NCI-H345 treated with DMSO at 0.1 percent for 48 hours (cell line): ENCODE data around the gene ADGRV1.

Source experiments
- DNase-seq: peaks from one replicate; lab custom pipeline; 2025; ENCODE audit not compliant: unreplicated experiment; lab: John Stamatoyannopoulos, UW

Gene ADGRV1

DNA sequence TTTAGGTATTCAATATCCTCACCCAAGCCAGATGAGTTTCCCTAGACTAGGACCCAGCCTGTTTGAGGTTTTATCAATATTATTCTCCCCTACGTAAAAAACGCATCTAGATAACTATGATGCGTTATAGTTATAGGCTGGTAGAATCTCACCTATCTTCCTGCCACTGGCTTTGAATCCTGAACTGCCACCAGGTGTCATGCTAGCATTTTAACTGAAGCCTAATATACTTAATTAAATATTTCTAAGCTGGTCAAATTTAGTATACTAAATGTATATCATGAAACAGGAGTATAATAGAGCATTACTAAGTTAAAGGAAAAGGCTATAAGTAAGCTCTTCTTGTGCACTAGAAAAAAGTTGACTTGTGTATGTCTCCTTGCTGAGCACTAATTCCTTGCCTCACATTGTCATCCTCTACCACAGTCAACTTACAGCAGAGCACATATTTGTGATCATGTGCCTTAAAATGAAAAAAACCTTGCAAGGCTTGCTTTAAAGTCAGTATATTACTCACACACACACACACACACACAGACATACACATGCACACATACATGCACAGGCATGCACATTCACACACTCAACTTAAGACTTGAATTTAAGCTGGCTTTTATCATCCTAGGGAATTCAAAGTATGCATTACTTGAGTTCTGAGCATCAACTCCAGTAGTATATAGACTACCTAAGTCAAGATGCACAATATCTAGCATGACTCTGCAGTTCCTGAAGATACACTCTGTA lies 303.4 kb downstream of the ADGRV1 start:
- DNase-seq: no peak

DNA sequence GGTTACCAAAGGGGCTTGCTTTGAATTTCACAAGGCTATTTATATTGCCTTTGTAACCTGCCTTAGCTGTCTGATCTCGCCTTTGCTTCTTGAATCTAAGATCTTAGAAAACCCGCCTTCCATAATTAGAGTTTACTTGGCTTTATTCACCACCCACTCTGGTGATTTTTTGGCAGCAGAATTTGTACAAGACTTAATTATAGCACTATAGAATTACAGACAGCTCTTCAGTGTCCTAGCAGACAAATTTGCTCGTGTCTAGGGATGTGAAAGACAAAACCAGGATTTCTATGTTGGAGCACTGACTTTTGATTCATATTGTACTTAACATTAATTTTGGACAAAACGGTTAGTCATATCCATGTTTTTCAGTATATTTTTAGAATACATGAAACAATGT lies 306.6 kb downstream of the ADGRV1 start:
- no peak for DNase-seq

DNA sequence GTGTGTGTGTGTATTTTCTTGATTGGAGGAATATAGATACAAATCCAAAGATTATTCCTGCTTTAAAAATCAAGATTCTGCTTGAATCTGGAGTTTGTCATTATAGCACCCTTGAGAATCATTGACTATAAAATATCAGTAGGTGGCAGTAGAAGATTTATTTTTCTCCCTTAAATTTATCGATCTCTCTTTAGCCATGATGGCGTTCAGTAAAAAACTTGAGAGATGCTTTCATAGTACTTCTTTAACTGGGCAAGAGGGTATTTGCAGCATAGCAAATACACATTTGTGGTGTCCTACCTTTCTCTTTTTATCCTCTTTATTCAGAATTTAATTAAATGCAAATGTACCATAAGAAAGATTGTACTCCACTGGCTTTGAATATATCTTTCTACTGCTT lies 307.7 kb downstream of the ADGRV1 start:
- peak; percentile 72 for DNase-seq

DNA sequence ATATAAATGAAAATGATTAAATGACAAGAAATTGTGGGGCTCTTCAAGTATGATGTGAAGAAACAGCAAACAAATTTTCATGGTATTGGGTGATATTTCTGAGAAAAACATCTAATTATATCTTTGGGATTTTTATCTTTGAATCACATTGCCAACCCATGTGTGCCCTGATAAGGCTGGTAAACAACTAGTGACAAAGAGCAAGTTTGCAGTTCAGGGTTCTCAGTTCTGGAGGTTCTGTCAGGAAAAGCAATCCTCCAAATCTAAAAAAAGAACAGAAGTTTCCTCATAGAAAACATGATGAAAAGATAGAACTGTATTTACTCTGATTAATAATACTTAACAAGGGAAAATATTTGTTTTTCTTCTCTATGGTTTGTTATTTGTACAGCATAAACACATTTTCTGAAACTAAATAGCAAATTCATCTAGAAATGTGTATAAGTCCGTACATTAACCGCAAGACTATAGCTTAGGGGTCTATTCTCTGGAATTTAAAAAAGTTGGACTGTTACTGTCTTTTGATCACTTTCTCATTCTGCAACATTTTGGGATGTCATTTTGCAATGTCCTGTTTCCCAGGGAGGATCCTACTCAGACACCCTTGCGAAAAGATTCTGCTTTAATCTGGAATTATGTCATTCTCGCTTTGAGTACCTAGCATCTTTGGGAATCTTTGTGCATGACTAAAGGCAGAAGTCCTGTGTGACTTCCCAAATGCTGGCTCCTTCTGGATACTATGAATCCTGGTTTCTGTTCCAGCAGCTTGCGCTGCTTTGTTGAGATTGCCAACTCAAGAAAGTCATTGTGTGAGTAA lies 308.5 kb downstream of the ADGRV1 start:
- no peak for DNase-seq

DNA sequence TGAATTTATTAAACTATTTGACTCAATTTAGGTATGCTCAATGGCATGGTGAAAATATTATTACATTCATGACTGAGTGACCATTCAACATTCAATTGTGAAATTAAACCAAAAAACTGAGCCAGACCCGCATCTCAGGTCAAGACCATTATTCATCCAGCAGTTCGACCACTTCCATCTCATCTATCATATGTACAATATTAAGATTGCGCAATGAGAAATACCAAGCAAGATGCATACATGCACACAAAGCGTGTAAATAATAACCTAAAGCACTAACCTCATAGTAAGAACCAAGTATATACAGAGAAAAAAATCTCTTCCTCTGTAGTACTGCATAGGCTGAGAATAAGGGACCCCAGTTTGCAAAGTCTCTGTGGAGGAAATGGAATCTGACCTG lies 310.2 kb downstream of the ADGRV1 start:
- DNase-seq: no peak

DNA sequence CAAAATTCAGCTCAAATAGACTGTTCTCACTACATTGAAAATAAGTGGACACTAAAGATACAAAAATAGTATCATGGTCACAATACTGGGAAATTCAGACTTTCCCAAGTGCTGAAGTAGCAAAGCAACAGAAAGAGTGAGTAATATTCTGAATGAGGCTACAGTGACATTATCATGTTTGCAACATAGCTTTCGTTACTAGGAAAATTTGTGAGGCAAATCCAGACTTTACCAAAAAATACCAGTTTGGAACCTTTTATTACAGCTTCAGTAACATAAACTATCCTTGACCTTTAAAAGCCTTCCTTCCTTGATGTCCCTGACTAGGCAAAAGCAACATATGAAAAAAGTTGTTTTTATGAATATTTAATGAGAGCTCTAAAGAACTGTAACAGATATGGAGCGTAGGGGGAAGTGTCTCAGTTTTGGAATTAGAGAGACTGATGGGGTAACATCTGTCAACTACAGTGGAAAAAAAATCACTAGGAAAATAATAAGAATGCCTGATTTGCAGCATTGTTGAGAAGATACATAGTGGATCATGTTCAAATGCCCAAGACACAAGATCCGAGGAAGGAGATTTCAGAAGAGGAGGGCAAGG lies 312.9 kb downstream of the ADGRV1 start:
- DNase-seq: no peak

DNA sequence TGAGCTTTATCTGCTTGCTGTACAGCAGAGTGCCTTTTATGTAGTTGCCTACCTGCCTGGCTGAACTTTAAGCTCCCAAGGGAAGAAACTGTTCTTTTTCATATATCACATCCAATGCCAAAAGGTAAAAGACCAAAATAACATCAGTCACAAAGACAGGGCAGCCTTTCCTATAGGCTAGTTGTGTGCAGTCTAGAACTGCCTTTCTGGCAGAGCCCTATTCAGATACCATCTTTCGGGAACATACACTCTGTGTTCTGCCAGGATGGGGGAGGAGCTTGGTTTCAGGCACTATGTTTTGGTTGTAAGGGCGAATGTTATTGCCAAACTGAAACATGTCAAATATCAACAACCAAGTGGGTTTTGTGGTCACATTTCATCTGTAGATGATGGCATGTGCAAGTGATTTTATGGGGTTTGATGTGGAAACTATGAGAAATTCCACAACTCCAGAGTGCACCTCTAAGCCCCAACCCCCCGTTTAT lies 314.5 kb downstream of the ADGRV1 start:
- DNase-seq: no peak

DNA sequence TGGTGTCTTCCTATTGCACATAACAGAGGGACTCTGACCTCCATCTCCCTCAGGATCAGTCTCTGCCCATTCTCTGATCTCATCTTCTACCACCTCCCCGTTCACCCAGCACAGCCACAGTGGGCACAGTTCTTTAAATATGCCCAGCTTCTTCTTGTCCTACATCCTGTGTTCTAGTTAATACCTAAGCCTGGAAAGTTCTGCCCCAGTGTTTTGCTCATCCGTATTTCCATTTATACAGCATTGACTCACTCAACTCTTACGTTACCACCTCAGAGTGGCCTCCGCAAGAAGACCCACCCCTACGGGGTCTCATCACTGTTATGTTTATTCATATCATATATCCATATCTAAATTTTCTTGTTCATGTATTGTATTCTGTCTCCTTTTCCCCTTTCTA lies 315.5 kb downstream of the ADGRV1 start:
- DNase-seq: no peak

DNA sequence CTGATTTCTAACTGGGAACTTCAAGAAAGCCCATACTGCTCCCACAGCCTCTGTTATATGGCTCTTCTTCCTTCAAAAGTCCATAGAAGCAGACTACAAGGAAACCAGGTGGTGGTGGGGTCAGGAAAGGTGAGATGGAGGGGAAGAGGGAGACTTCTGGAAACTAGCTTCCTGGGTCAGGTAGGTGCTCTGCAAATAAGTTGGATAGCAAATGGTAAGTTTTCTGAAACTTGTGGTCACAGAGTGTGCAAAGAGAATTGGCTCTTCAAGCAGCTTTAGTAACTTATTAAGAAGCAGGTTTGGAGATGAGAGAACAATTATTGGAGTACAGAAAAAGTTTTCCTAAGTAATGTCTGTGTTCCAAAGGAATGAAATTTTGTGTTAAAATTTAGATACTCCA lies 316.9 kb downstream of the ADGRV1 start:
- DNase-seq: no peak

DNA sequence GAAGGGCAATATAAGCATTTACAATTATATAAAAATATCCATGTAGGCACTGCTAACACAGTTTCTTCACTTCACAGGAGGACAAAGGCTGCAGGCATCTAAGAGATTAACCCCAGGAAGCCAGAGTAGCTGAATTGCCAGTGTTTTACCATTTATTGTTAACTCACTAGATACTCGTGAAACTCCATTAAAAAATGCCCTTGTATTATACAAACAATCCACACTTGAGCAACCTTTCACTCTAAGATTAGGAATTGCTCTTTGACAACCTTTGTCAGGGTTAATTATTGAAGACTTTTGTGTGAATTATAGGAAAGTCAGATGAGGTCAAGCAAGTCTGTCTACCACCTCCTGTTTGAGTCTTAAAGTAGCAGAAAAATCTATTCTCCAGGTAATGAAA lies 317.8 kb downstream of the ADGRV1 start:
- DNase-seq: no peak

DNA sequence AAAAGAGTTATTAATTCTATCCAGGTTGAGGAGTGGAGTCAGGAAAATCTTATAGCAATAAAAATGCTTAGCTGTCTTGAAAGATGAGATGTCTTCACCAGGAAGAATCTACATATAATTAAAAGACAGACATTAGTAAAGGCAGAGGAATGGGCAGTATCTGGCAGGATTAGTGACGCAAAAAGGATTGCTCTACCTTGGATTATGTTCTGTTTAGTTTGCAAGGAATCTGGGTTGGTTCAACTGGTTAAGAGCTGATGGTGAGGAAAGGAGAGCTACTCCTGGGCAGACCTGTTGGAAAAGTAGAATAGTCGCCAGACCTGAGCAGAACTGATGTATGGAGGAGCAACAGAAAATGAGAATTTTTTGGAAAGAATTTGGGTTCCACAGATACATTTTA lies 318.5 kb downstream of the ADGRV1 start:
- DNase-seq: no peak

DNA sequence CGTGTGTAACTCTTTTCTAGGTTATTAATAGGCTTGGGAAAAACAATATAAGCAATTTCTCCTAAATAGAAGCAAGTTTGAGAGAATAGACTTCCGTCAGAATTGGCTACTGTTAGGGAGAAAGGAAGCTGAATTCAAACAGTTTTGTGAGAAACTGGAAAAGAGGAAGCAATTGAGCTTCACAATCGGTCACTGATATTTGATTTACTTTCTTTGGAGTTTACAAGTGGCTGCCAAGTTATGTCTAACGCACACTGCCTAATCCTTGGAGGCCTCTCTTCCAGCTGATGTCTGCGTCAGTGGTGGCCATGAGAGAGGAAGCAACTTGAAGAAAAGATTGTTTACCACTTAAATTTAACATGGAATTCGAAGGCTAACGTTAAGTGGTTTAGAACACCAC lies 319.5 kb downstream of the ADGRV1 start:
- DNase-seq: no peak

DNA sequence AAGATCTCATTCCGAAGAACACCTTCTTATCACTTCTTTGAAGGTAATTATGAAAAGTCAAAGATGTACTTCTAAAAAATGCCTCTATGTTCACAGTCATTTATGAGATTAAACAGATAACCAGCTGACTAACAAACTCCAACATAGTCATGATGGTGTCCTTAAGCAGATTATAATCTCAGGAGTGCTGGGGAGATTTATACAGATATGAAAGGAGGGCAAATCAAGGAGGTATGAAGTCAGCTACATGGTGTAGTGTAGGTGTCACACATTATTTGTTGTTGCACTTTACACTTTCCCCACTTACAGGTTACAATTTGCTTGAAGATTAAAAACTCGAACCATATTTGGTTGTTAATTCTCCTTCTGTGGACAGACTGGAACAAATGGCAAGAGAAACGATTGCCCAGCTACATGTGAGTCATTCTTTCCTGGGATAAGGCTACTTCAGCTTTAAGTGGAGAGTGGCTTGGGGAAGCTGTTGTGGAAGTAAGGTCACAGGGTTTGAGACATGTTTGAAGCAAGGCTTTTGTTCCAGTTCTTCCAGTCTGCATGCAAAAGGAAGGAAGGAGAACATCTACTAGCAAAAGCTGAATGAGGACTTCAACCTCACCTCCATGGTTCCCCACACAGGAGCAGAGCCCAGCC lies 320.1 kb downstream of the ADGRV1 start:
- no peak for DNase-seq

DNA sequence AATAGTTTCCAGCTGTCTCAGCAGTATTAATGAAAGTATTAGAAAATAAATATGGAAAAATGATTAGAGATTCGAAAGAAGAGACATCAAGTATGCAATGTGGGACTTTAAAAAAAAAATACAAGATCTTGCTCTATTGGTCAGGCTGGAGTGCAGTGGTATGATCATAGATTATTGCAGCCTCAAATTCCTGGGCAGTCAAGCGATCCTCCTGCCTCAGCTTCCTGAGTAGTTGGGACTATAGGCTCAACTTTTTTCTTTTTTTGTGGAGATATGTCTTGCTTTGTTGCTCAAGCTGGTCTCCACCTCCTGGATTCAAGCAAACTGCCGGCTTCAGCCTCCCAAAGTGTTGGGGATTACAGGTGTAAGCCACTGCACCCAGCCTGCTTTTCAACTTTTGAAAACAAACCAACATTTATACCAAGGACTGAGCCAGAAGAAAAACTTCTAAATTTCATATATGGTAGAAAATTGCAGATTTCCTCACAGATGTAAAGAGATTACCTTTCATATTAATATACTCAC lies 323.1 kb downstream of the ADGRV1 start:
- no peak for DNase-seq

DNA sequence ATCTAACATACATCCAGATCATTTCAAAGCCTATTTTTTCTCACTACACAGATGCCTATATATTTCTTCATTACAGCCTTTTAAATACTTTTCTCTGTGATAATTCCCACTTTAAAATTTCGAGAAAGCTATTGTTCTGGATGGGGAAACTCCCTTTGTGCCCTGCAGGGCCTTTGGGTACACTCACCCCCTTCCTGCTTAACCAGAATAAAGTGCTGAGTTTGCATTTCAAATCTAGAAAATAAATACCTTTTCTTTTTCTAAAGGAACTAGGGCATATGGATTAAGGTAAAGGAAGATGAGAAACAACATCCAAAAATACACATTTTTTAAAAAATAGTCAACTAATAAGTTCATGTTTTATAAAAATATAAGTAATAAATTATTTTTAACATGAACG lies 323.9 kb downstream of the ADGRV1 start:
- DNase-seq: no peak

DNA sequence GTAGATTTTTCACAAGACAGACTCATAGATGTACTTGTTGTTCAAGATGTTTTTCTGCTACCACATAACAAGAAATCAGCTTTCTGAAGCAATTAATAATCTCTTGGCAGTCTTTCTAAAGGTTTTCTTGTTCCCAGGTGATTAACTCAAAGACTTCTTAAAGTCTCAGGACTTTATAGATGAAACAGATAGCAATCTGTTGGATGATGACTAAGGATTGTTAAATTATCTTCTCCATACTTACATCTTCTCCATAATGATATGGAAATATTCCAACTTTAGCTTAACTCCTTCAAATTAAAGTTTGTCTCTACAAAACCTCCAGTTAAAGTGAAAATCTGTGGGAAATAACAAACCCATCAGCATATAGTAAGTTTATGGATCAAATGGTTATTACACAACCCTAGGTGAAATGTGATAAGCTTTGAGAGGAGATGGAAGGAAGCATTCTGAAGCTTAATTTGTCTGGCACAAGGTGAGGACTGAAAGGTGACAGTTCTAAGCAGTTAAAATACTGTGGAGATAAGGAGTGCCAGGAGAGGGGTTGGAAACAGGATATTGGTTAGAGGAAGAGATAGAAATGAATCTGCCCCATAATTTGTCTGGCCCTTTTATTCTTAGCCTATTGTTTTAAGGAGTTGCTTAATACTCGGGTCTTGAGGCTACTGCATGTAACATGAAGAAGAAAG lies 326.7 kb downstream of the ADGRV1 start:
- DNase-seq: no peak

DNA sequence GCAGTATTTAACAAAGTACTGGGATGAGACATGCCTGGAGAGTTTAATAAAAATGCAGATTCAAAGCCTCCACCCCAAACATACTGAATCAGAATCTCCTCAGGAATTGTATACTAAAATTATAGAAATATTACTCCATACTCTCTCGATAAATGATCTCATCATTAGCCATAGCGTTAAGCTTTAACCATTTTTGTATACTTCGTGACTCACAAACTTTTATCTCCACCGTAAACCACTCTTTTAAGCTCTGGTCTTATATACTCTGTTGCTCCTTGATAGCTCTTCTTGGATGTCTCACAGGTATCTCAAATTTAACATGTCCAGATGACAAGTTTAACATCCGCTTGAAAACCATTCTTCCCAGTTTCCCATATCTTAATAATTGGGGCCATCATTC lies 327.8 kb downstream of the ADGRV1 start:
- DNase-seq: no peak

DNA sequence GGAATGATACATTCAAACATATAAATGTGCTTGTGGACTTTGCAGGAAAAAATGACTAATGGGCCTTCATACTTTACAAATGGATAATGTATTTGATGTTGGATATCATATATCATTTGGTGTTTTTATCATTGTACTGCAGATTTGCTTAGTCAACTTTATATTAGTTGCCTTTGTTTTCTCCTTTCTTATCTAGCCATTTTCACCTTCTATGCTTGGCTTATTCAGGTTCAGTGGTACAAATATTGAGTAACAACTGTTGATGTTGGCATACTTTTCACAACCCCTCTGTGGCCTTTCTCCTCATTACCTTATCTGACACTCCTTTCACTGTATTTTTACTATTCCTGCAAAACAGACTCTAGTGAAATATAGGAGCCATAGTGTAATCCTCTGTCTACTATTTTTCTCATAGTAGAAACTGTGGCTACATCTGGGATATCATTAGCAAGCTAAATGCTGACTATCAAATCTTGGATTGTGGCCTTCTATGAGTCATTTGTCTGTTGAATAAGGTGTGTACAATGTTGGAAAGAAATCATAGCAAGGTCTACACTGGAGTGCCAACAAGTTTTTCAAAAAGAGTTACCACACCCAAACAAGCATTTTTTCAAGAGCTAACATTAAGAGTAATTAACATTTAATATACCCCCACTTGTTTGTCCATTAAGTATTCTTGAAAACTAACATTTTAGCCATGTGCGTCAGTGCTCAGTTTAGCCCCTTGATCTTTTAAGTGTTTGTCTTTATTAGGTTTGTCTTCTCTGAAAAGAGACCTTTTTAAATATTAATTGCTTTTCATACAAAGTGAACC lies 330.1 kb downstream of the ADGRV1 start:
- DNase-seq: no peak

DNA sequence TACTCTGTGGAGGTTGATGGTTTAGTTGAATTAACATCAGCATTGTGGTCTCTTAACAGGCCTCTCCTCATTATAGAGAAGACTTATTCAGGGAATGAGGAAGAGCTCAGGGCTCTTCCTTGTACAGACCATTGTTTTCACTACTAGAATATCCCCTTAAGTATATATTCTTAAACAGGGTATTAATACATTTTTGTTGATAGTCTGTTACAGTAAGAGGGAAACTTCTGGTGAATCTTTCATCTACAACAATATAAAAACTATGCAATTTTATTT lies 330.7 kb downstream of the ADGRV1 start:
- DNase-seq: no peak

DNA sequence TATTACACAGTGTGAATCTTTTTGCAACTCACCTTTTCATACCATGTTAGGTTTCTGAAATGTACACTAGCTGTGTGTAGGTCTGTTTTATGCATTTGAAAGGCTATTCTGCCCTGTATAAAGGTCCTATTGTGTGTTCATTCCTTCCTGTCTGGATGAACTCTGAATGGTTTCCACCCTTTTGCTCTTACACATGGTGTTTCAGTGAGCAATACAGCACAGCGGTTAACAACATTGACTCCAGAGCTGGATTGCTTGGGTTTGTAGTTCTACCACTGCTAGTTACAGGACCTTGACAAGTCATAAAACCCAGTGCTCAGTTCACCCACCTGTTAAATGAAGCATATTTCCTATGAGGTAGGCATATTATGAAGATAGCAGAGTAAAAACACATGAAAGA lies 331.6 kb downstream of the ADGRV1 start:
- DNase-seq: no peak
